Fibroblast of villous mesenchyme (primary cell): ENCODE measurements around the gene KATNBL1. TPM values are rescaled to one million over a fixed set of nuclear protein-coding genes. Genes with fewer than 3 reads are reported as not detected.

Source experiments
- DNase-seq: peaks from one replicate; pipeline ENCODE4 v3.0.0-alpha.2; 2010; ENCODE audit warnings: low read depth
- H3K4me3 ChIP-seq: 2 replicates; pipeline ENCODE4 v1.5.1; 2011; ENCODE audit warnings: low read depth, mild to moderate bottlenecking, low read length
- total RNA-seq: library from RNA; depleted of rRNA; stranded (reverse); fragments of >200 nt; gene quantifications from 2 replicates; pipeline ENCODE4 v1.2.3, GENCODE V29; 2012
- TF ChIP-seq, protein P1 (sequence below): IDR thresholded peaks from 2 replicates; pipeline ENCODE4 v1.5.1; 2012; ENCODE audit warnings: low read depth, mild to moderate bottlenecking, low read length; ENCODE audit not compliant: insufficient read depth

KATNBL1 gene
- total RNA-seq, 1 donor: 70.4 TPM

DNA sequence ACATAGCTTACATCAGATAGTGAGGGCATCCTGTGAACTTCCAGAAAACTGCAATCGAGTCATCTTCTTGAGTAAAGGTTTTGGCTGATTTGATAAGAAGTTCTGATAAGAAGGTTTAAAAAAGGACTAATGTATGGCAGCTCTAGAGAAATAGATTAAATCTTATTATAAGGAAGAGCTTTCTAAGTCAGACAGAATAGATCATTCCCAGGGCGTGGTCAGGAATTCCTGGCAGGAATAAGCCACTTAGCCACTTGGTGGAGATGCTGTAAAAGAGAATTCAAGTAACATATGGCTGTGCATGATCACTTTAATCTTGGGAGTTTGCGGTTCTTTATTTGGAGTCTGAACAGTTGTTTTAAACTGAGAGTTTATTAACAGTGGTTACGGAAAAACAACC is 90.6 kb downstream of the KATNBL1 start:
- TF ChIP-seq, protein P1, sequence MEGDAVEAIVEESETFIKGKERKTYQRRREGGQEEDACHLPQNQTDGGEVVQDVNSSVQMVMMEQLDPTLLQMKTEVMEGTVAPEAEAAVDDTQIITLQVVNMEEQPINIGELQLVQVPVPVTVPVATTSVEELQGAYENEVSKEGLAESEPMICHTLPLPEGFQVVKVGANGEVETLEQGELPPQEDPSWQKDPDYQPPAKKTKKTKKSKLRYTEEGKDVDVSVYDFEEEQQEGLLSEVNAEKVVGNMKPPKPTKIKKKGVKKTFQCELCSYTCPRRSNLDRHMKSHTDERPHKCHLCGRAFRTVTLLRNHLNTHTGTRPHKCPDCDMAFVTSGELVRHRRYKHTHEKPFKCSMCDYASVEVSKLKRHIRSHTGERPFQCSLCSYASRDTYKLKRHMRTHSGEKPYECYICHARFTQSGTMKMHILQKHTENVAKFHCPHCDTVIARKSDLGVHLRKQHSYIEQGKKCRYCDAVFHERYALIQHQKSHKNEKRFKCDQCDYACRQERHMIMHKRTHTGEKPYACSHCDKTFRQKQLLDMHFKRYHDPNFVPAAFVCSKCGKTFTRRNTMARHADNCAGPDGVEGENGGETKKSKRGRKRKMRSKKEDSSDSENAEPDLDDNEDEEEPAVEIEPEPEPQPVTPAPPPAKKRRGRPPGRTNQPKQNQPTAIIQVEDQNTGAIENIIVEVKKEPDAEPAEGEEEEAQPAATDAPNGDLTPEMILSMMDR: no peak
- DNase-seq: peak; percentile 77
- no peak overlapping the region for H3K4me3 ChIP-seq

DNA sequence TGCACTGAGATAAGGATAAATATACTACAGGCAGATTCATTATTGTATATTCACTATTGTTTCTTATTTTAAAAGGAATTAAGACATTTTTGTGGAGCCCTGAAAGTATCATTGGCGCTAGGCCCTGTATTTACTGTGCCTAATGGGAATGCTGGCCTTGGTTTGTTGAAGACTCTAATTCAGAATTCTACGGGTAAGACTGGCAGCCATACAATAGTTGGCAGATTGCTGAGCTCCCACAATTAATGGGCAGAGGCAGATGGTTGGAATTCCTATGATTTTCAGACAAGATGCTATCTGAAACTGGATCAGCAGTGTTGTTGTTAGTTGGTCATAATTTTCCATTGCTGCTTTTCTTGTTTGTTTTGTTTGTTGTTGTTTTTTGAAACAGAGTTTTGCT is 93.3 kb downstream of the KATNBL1 start:
- no peak for DNase-seq
- TF ChIP-seq, protein P1: no peak
- H3K4me3 ChIP-seq: no peak overlapping the region

DNA sequence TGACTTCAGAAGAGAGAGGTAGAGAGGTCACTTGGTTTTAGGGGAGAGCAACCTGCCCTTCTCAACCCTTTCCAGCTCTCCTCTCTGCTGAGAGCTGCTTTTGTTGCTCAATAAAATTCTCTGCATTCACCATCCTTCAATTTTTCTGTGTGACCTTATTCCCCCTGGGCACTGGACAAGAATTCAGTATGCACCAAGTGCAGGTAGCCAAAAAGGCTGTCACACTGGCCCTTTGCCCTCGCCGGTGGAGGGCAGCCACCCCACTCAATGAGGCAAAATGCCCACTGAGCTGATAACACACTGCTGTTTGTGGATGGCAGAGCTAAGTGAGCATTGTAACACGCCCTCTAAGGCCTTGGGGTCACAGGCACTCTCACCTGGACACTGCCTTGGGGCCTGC is 95.2 kb downstream of the KATNBL1 start:
- DNase-seq: no peak
- no peak overlapping the region for H3K4me3 ChIP-seq
- TF ChIP-seq, protein P1: no peak

DNA sequence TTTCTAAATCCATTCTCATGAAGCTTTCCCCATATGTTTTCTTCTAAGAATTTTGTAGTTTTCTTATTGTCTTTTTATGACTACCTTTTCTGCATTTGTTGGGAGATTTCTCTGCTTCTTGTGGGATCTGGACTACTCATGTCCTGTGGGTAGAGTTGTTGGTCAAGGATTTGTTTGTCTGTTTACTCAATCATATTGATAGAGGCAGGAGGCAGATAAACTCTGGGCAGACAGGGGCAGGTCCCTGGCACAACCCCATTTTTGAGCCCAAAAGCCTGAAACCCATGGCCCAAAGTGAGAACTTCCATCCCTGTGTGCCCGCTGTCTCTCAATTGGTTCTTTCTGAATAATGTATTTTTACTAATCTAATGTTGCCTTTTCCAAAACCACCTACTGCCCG is 95.7 kb downstream of the KATNBL1 start:
- TF ChIP-seq, protein P1: no peak
- no peak for DNase-seq
- H3K4me3 ChIP-seq: no peak overlapping the region

DNA sequence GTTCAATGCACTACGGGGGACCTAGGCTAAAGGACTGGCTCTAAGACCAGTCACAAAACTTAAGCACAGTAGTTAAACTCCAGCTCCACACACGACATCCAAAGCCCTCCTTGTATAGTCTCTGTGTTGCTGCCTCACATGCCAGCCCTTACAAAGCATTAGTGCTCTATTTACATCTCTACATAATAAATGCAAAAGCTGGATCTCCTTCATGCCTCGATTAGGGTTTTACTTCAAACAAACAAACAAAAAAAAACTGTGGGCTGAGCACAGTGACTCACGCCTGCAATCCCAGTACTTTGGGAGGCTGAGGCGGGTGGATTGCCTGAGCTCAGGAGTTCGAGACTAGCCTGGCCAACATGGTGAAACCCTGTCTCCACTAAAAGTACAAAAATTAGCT is 98.4 kb downstream of the KATNBL1 start:
- H3K4me3 ChIP-seq: no peak overlapping the region
- no peak for DNase-seq
- TF ChIP-seq, protein P1: no peak

DNA sequence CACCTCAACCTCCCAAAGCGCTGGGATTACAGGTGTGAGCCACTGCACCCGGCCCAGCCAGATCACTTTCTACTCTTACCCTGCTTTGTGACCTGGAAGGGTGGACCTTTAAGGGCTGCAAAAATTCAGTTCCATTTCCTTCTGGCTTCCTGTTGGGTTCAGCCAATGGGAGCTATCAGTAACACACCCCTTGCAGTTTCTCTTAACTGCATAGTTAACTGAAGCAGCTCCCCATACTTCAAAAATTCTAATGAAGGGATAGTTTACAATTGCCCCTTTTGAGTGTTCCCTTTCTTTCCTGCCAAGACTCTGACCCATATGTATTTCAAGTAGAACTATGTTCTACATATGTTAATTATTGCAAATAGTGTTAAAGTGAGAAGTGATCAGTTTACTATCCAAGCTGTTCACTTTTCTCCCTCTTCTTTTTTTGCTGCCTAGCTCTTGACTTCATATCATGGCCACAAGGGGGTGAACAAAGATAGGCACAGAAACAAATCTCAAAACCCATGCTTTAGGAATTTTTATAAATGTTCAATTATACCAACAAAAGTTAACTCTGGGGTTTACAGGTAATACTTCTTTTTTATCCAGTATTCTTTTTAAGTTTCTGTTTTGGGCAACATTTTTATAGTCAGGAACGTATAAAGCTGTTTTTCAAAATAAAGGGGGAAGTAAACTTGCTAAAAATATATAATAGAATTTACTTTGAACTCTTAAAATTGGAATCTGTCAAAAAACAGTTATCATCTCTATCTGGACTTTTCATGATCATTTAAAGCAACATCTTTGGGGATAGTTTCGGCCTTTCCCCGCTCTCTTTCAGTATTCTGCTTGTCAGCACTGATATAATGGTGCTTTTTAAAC is 99.9 kb downstream of the KATNBL1 start:
- TF ChIP-seq, protein P1: peak; percentile 88
- peak; percentile 68 for DNase-seq
- H3K4me3 ChIP-seq: no peak overlapping the region
